Posterior vena cava (tissue), 2 donors: Measurements from ENCODE around the gene CPNE1. TPM values are rescaled to one million over a fixed set of nuclear protein-coding genes. Genes with fewer than 3 reads are reported as not detected.
"Not testable (repeated sequence)": the region's sequence is repeated elsewhere in the genome, so short reads cannot be mapped to it uniquely, and the experiment has no call there.

Experiments used
- DNase-seq: peaks from one replicate; pipeline ENCODE4 v3.0.0-alpha.2; 2020; ENCODE audit warnings: low spot score
- intact Hi-C, 2 donors: fragments of 100-400 bp; cut with DNase I; formaldehyde crosslinking; loops; one replicate each; pipeline versions ENCODE4 v1.14.1 to v1.14.2; 2022 to 2023
- long read RNA-seq, 2 donors: library from polyadenylated mRNA; unstranded; transcript quantifications; one replicate each; pipeline ENCODE4 v2.0.0, GENCODE V29; 2020 to 2021
- total RNA-seq, 2 donors: library from RNA; stranded (reverse); fragmentation: NEBNext Ultra II Directional; extraction: Animal tissue kit (Norgen Biotek cat#: 25700); gene quantifications; one replicate each; pipeline ENCODE4 v1.2.1, GENCODE V29; 2021
- donor health status: DM: yes; HTN: yes; CAD: no.
- donor health status: DM: yes; HTN: yes; CAD: no.

Gene CPNE1
- total RNA-seq: 100 to 1,000 TPM; 122 to 130 TPM
- long read RNA-seq, donor 1, transcript CPNE1-204 (16 exons, 1,928 nt): major isoform, 5 of 22 reads
- long read RNA-seq, donor 1, partial matches to known transcripts: 7 of 22 reads
- long read RNA-seq, donor 1, other reads (novel, unspliced or antisense): 10 of 22 reads
- long read RNA-seq, donor 2, transcript CPNE1-203 (16 exons, 1,695 nt): minor isoform, 5 of 201 reads
- long read RNA-seq, donor 2, transcript CPNE1-204 (16 exons, 1,928 nt): major isoform, 66 of 201 reads
- long read RNA-seq, donor 2, partial matches to known transcripts: 20 of 201 reads
- long read RNA-seq, donor 2, other reads (novel, unspliced or antisense): 109 of 201 reads

GRCh38 chr20:35664466-35665206, at the start of gene CPNE1, which contains the start of gene RBM12:
Gene CPNE1, minus strand, starts transcription at chr20:35664900. Its CDS starts 31,977 bp downstream, at chr20:35632923.
Gene RBM12, minus strand, starts transcription at chr20:35664900. Its CDS starts 9,578 bp downstream, at chr20:35655322.
- DNase-seq: peak; percentile 98
- intact Hi-C loops: loop anchor here in 1 of 2 donors (10.0 kb wide), 1 partner anchor 200 kb away; no protein-coding TSS in a partner anchor

DNA sequence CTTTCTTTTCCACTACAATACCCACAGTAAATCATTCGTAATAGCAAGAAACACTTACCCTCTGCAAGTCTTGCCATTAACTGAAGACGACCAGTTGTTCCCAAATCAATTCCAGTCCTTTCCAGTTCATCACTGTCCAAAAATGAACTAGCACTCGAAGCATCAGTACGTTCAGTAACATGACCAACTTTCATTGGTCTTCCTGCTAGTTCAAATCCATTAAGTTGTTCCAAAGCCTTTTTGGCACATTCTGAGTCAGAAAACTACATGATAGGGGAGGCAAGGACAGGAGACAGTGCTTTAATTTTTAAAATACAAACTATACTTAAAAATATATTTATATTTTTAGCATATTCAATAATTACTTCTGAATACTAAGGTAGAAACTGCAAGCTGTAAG, 49.4 kb upstream of the CPNE1 start:
- intact Hi-C loops: no loop called here
- DNase-seq: no peak

- DNase-seq, intact Hi-C loops: not testable (repeated sequence)
Observed at GRCh38 chr20:35713120-35713519, 48.4 kb upstream of the CPNE1 start.

DNA sequence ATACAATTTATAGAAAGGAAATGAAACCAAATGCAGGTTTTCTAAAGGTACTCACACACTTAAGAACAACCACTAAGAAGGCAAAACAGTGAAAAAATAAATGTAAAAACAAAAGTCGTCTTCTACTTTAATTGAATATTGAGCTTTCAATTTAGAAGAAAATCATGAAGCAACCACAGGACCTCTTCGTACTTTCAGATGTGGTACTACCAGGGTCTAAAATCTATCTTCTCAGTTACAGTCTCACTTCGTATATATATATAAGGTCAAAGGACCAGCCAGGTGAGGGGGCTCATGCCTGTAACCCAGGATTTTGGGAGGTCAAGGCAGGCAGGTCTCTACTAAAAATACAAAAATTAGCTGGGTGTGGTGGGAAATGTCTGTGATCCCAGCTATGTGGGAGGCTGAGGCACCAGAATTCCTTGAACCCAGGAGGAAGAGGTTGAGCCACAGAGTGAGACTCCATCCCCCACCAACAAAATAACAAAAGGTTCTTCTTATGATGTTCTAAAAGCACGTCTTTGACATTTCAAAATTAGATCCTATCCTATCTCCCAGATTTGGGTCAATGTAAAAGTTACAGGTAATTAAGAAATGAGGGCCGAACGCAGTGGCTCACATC, 47.0 kb upstream of the CPNE1 start:
- intact Hi-C loops: no loop called here
- DNase-seq: no peak

GRCh38 chr20:35710884-35711587, 46.3 kb upstream of the CPNE1 start:
- DNase-seq: no peak
- intact Hi-C loops: no loop called here

DNA sequence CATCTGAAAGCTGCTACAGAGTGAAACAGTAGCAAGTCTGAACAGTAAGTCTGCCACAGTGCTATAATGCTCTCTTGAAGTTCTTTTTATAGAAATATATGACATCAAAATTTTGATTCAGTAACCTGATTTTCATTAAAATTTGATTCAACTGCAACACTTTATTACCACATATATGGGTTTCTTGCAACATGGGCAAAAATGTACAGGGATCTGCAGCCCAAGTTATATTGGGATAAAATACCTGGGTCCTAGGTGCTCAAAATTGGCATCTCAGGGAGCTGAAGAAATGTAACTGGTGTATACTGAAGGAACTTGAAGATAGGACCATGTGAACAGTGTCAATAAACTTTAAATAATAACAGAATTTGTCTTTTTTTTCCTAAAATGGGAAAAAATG, 45.3 kb upstream of the CPNE1 start:
- intact Hi-C loops: no loop called here

GRCh38 chr20:35709259-35709658, 44.6 kb upstream of the CPNE1 start:
- intact Hi-C loops: no loop called here
- no peak for DNase-seq

More for the DNA sequence above, 45.3 kb upstream of the CPNE1 start:
- no peak for DNase-seq

DNA sequence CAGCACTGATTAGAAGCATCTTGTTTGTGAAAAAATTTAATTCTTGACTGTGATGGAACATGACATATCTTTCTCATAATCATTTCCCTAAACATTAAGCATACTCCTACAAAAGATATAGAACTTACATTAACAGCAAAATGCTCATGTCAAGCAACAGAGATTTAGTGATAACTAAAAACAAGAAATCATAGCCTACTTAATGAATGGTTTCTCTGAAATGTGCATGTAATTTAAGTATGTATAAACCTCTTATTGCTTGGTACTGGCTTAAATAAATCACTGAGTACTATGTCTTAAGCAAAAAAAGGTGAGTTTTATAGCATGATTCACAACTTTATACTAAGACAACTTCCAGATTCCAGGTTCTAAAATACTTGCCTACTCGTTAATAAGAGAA, 43.8 kb upstream of the CPNE1 start:
- intact Hi-C loops: no loop called here
- no peak for DNase-seq

GRCh38 chr20:35706591-35707529, 42.2 kb upstream of the CPNE1 start:
- intact Hi-C loops: not testable (repeated sequence)
- peak; percentile 65 for DNase-seq

- peak; percentile 34 for DNase-seq
Observed at GRCh38 chr20:35705894-35706293, 41.2 kb upstream of the CPNE1 start.

DNA sequence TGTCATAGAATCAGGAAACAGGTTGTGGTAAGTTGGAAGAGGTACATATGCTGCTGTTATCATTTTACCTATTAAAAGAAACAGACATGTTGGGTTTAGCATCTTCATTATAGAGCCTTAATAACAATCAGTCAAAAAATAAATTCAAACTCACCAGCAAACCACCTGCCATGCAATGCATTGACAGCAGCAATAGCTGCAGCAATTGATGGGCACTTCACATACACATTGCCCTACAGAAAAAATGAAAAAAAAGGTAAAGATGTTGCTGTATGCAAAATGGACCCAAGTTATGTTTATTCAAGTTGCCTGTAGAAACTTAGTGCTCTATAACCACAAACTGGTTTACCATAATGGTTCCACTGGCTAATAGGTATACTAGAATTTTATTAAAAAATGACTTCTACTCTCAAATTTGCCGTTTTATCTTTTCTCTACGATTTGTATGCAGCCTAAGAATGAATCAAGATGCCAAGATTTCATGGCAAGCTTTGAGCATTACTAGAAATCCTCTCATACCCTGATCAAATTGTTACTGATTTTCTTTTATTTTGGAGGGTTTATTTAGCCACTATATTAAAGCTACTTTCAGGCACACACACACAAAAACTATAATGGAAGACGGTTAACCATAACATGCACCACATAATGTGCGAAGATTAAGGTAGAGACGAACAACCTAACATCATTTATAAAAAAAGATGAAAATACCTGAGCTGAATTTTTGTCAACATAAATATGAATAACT, 40.0 kb upstream of the CPNE1 start:
- intact Hi-C loops: no loop called here

More at GRCh38 chr20:35705894-35706293, 41.2 kb upstream of the CPNE1 start:
- intact Hi-C loops: not testable (repeated sequence)

GRCh38 chr20:35702824-35703695, 38.4 kb upstream of the CPNE1 start:
- intact Hi-C loops: no loop called here
- no peak for DNase-seq

More for the DNA sequence above, 40.0 kb upstream of the CPNE1 start:
- no peak for DNase-seq

DNA sequence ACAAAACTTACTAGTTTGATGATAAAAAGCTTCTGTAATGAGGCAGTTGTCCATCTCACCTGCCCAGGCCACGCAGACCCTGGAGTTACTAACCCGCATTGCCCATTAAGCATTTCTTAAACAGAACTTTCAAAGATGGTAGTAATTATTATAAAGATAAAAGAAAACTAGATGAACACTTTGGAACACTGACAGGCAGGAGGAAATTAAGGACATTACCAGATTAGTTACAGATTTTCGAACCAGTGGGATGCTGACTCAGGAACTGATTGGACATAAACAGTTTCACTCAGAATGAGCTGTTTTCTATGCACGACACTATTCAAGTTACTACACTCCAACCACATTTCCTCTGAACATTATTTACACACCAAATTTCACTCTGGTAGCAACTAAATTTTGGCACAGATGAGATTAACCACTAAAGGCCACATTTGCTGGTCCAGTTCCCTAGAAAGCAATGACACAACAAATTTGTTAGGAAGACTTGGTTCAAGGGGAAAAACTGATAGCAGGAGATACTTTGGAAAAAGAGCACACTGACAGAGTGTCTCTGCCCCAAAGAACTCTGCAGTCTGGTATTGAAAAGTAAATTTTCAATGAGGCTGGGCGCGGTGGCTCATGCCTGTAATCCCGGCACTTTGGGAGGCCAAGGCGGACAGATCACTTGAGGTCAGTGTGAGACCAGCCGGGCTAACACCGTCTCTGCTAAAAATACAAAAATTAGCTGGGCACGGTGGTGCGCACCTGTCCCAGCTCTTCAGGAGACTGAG, 37.5 kb upstream of the CPNE1 start:
- no peak for DNase-seq
- intact Hi-C loops: no loop called here

DNA sequence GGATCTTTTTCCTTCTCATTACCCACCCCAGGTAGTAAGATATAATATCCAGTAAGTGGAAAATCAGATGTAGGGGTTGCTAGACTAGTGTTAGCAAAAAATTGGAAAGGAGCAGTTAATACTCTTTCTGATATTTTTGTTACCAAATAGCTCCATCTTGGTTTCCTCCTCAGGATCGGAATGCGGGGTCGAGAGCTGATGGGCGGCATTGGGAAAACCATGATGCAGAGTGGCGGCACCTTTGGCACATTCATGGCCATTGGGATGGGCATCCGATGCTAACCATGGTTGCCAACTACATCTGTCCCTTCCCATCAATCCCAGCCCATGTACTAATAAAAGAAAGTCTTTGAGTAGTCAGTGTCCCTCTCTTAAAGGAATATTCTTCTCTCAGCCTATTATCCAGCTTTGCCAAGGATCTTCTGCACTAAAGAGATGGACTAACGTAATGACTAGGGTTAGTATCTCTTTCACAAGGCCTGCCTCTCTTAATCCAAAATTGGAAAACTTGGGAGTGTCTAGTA, 36.0 kb upstream of the CPNE1 start:
- intact Hi-C loops: no loop called here
- DNase-seq: peak; percentile 76

DNA sequence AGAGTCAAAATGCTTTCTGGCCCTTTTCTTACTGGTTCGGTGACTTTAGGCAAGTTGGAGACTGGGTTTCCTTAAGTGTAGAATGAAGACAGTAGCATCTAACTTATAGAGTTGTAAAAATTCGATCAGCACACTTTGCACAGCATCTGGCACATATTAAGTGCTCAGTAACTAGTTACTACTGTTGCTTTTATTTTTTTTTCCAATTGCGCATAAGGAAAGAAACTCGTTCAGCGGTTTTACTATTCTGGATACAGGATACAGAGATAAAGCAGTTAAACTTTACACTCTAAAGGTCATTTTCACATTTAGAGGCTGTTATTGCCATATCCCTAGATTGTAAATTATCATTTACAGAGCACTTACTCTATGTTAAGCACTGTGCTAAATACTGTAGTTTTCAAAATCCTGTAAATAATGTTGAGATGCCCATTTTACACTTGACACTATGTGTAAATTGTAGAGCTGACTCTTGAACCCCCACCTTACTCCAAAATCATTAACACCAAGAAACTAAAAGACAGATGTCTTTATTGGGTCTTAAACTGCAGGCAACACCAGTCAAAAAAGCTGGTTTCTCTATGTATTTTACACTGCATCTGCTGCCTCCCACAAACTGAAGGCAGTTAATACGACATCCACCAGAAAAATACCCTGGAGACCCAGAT, 35.4 kb upstream of the CPNE1 start:
- intact Hi-C loops: loop anchor here in 1 of 2 donors (10.0 kb wide), 1 partner anchor 225 kb away; no protein-coding TSS in a partner anchor

More for the DNA sequence above, 35.4 kb upstream of the CPNE1 start:
- no peak for DNase-seq
